Osteoblast (primary cell): ENCODE results near the gene BPIFB2. TPM values are rescaled to one million over a fixed set of nuclear protein-coding genes. Genes with fewer than 3 reads are reported as not detected.

Experiments used
- DNase-seq: peaks from one replicate; pipeline ENCODE4 v3.0.0; 2011; ENCODE audit warnings: low spot score, mixed read lengths; ENCODE audit not compliant: insufficient read length; ENCODE audit errors: missing footprints
- H2AFZ ChIP-seq: 2 replicates; pipeline ENCODE4 v1.6.0; 2011; ENCODE audit warnings: mild to moderate bottlenecking, low read length
- H3K27ac ChIP-seq: 2 replicates; pipeline ENCODE4 v1.5.1; 2011; ENCODE audit warnings: mild to moderate bottlenecking, low read depth, low read length, moderate library complexity
- H3K27me3 ChIP-seq: 2 replicates; pipeline ENCODE4 v1.6.0; 2012; ENCODE audit warnings: mild to moderate bottlenecking, control low read depth, inconsistent platforms, low read length, moderate library complexity; ENCODE audit not compliant: insufficient read depth
- H3K36me3 ChIP-seq: 2 replicates; pipeline ENCODE4 v1.5.1; 2011; ENCODE audit warnings: mild to moderate bottlenecking, low read length, control low read depth, moderate library complexity; ENCODE audit not compliant: insufficient read depth
- H3K4me1 ChIP-seq: 2 replicates; pipeline ENCODE4 v1.5.1; 2011; ENCODE audit warnings: mild to moderate bottlenecking, low read length, control low read depth, moderate library complexity; ENCODE audit not compliant: insufficient read depth
- H3K4me2 ChIP-seq: 2 replicates; pipeline ENCODE4 v1.6.0; 2011; ENCODE audit warnings: mild to moderate bottlenecking, low read length; ENCODE audit not compliant: insufficient read depth
- H3K4me3 ChIP-seq: fragments of 200-600 bp; sonication (generic); 3 replicates; pipeline ENCODE4 v1.5.1; 2012; ENCODE audit warnings: mild to moderate bottlenecking, low read length, inconsistent platforms; ENCODE audit not compliant: insufficient read depth
- H3K79me2 ChIP-seq: 2 replicates; pipeline ENCODE4 v1.6.0; 2012; ENCODE audit warnings: mild to moderate bottlenecking, low read length, control low read depth, inconsistent platforms; ENCODE audit not compliant: insufficient read depth
- H3K9me3 ChIP-seq: 2 replicates; pipeline ENCODE4 v1.5.1; 2011; ENCODE audit warnings: low read depth, low read length, control low read depth
- H4K20me1 ChIP-seq: 2 replicates; pipeline ENCODE4 v1.6.0; 2012; ENCODE audit warnings: mild to moderate bottlenecking, low read length, control low read depth; ENCODE audit not compliant: insufficient read depth
- total RNA-seq: library from RNA; depleted of rRNA; stranded (reverse); fragments of >200 nt; gene quantifications from 2 replicates; pipeline ENCODE4 v1.2.3, GENCODE V29; 2012
- TF ChIP-seq, protein P1 (sequence below): IDR thresholded peaks from 2 replicates; pipeline ENCODE4 v1.5.1; 2011; ENCODE audit warnings: mild to moderate bottlenecking, low read depth, low read length, moderate library complexity; ENCODE audit errors: extremely low read depth

The BPIFB2 gene
- total RNA-seq, 1 donor, result not detected

DNA sequence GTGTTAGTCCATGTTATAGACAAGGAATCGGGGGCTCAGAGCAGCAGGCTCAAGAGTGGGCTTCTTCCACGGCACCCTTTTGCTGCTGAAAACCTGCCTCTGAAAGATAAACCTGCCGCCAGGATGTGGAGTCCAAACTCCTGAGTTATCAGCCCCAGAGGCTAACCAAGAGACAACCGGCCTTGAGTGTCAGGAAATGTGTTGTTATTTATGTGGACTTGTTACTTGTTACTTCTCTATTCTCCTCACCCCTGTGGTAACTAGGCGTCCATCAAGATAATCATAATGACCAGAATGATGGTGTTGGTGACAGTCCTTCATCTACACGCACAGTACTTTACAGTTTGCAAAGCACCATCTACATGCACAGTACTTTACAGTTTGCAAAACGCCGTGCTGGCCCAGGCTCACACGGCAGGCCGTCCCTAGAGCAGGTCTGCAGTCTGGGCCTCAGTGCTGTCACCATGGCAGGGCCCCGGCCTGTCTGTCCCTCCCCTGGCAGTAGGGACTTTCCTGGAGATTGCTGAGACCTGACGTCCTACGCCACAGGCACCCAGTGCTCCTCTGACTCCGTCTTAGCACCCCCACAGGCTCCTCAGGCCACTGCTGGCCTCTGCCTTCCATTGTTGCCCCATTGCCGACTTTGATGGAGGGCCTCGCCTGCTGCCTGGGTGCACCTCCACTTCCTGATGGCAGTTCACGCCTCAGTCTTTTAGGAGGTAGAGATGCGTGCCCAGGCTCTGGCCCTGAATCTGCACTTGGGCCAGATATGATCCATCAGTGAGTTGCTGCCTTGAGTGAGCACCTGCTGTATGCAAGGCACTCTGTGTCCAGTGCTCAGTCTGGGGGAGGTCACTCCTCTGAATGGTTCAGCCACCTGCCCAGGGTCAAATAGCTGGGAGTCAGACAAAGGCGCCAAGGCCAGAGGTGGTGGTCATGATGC, 62.9 kb downstream of the BPIFB2 start:
- Histone ChIP-seq H3K27me3 (peaks cover 7% of the 10 kb centered on the region), H3K79me2 (no peaks in the 10 kb centered on the region), H3K27ac (no peak overlapping the region), H3K9me3 (no peaks in the 10 kb centered on the region), H2AFZ (no peak overlapping the region), H4K20me1 (no peaks in the 10 kb centered on the region), H3K4me2 (no peak overlapping the region), H3K4me3 (no peak overlapping the region), H3K36me3 (no peaks in the 10 kb centered on the region), H3K4me1 (no peaks in the 10 kb centered on the region)
- TF ChIP-seq, protein P1, sequence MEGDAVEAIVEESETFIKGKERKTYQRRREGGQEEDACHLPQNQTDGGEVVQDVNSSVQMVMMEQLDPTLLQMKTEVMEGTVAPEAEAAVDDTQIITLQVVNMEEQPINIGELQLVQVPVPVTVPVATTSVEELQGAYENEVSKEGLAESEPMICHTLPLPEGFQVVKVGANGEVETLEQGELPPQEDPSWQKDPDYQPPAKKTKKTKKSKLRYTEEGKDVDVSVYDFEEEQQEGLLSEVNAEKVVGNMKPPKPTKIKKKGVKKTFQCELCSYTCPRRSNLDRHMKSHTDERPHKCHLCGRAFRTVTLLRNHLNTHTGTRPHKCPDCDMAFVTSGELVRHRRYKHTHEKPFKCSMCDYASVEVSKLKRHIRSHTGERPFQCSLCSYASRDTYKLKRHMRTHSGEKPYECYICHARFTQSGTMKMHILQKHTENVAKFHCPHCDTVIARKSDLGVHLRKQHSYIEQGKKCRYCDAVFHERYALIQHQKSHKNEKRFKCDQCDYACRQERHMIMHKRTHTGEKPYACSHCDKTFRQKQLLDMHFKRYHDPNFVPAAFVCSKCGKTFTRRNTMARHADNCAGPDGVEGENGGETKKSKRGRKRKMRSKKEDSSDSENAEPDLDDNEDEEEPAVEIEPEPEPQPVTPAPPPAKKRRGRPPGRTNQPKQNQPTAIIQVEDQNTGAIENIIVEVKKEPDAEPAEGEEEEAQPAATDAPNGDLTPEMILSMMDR, result no peak
- no peak for DNase-seq

DNA sequence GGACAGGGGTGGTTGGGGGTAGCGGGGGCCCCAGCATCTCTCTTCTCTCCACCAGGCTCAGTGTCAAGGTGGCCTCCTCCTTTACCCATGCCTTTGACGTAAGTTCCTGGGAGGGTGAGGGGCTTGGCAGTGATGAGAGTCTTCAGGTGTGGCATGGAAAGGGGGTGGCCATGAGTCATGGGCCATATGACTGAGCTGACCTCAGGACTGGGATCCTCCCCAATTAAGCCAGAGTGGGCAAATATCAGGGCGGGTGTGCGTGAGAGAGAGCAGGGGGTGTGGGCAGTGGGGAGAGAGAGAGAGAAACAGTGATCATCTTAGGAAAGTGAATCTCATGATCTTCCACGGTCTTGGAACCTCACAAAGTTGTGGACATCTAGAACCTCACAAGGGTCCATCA, 63.7 kb downstream of the BPIFB2 start:
- Histone ChIP-seq H3K79me2 (no peaks in the 10 kb centered on the region), H2AFZ (no peak overlapping the region), H3K36me3 (no peaks in the 10 kb centered on the region), H3K4me2 (no peak overlapping the region), H3K9me3 (no peaks in the 10 kb centered on the region), H3K27ac (no peak overlapping the region), H3K27me3 (peaks cover 10% of the 10 kb centered on the region), H4K20me1 (no peaks in the 10 kb centered on the region), H3K4me1 (no peaks in the 10 kb centered on the region), H3K4me3 (no peak overlapping the region)
- TF ChIP-seq, protein P1, result no peak
- DNase-seq, result no peak

DNA sequence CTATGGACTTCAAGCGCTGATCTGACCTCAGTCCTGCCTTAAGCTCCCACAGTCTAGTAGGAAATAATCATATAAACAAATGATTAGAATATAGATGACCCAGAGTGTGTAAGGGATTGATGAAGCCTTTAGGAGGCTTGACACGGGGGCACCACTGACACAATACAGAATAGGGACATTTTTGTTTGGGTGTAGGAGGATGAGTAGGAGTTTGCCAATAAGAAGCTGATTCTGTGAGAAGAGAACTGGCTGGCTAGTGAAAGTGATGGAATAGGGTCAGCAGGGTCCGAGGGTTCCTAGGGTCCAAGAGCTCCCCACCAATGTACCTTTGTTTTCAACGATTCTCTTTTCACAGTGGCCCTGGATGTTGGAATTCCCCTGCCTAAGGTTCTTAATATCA, 64.9 kb downstream of the BPIFB2 start:
- no peaks in the 10 kb centered on the region for H3K79me2 ChIP-seq
- no peak overlapping the region for H2AFZ ChIP-seq
- no peak overlapping the region for H3K4me3 ChIP-seq
- no peak overlapping the region for H3K4me2 ChIP-seq
- H3K36me3 ChIP-seq, result no peaks in the 10 kb centered on the region
- no peak for DNase-seq
- no peaks in the 10 kb centered on the region for H4K20me1 ChIP-seq
- no peak overlapping the region for H3K27ac ChIP-seq
- no peaks in the 10 kb centered on the region for H3K9me3 ChIP-seq
- peaks cover 10% of the 10 kb centered on the region for H3K27me3 ChIP-seq
- TF ChIP-seq, protein P1, result no peak
- no peaks in the 10 kb centered on the region for H3K4me1 ChIP-seq

DNA sequence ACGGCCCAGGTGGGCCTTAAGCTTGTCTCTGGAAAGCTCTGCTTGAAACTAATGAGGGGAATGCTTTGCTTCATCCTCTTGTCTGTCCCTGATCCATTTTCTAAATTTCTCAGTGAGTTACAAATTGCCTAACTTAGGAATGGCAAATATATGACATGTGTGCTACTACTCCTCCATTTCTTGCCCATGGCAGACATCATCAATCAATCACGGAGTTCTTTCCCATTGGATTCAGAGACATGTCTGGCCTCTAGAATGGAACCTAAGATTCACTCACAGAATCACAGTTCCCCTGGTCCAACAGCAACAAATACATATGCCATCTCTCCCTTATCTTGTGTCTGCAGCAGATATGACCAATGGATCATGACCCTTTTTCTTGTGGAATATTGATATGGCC, 65.3 kb downstream of the BPIFB2 start:
- no peak overlapping the region for H3K27ac ChIP-seq
- peaks cover 10% of the 10 kb centered on the region for H3K27me3 ChIP-seq
- no peaks in the 10 kb centered on the region for H3K36me3 ChIP-seq
- H3K4me1 ChIP-seq, result no peaks in the 10 kb centered on the region
- no peaks in the 10 kb centered on the region for H4K20me1 ChIP-seq
- H3K4me2 ChIP-seq, result no peak overlapping the region
- no peak for DNase-seq
- TF ChIP-seq, protein P1, result no peak
- no peak overlapping the region for H3K4me3 ChIP-seq
- no peaks in the 10 kb centered on the region for H3K79me2 ChIP-seq
- no peak overlapping the region for H2AFZ ChIP-seq
- H3K9me3 ChIP-seq, result no peaks in the 10 kb centered on the region

Other genes with a start within 250 kb of the BPIFB2 start
- 2.4 and 2.5 TPM in 2 replicates for gene DNMT3B, start 245.3 kb upstream of the BPIFB2 start, total RNA-seq
- 74.8 and 80.3 TPM in 2 replicates for gene MAPRE1, start 187.8 kb upstream of the BPIFB2 start, total RNA-seq
- gene EFCAB8, start 148.8 kb upstream of the BPIFB2 start, total RNA-seq, result 1.4 TPM in 1 of 2 replicates, not detected in the other
- not detected in 2 replicates for gene SUN5, start 3.3 kb upstream of the BPIFB2 start, total RNA-seq
- not detected in 2 replicates for gene BPIFB6, start 23.9 kb downstream of the BPIFB2 start, total RNA-seq
- gene BPIFB3, start 46.2 kb downstream of the BPIFB2 start, total RNA-seq, result not detected in 2 replicates
- gene BPIFB4, start 71.9 kb downstream of the BPIFB2 start, total RNA-seq, result not detected in 2 replicates
- not detected in 2 replicates for gene BPIFA2, start 160.5 kb downstream of the BPIFB2 start, total RNA-seq
- gene BPIFA3, start 209.6 kb downstream of the BPIFB2 start, total RNA-seq, result not detected in 2 replicates
- not detected in 2 replicates for gene BPIFA1, start 228.3 kb downstream of the BPIFB2 start, total RNA-seq